HepG2 (cell line): ENCODE measurements around the gene STK17A. TPM values are rescaled to one million over a fixed set of nuclear protein-coding genes. Genes with fewer than 3 reads are reported as not detected.

Experiments
- ARID5B ChIP-seq: IDR thresholded peaks from 2 replicates; pipeline ENCODE4 v1.4.0; 2020; ENCODE audit warnings: mild to moderate bottlenecking, missing genetic modification reagents
- CREB1 ChIP-seq, 2 experiments: fragments of 450-650 bp in 1 of 2; IDR thresholded peaks; 2 replicates each; pipeline ENCODE4 v1.6.1; 2016 to 2017; ENCODE audit warnings: control low read depth in 1 of 2, mild to moderate bottlenecking in 1 of 2, missing compliant biosample characterization in 1 of 2, missing genetic modification characterization in 1 of 2
- EED ChIP-seq: sonication (generic); formaldehyde crosslinking; IDR thresholded peaks from 2 replicates; pipeline ENCODE4 v1.5.0; 2020; ENCODE audit warnings: mild to moderate bottlenecking, missing genetic modification reagents
- FUBP1 ChIP-seq: sonication (generic); formaldehyde crosslinking; IDR thresholded peaks from 2 replicates; pipeline ENCODE4 v1.5.1; 2020; ENCODE audit warnings: missing genetic modification reagents, mild to moderate bottlenecking, borderline replicate concordance
- GTF3A ChIP-seq: sonication (generic); formaldehyde crosslinking; conservative IDR thresholded peaks from 2 replicates; pipeline ENCODE4 v1.4.0; 2020; ENCODE audit warnings: mild to moderate bottlenecking, missing genetic modification reagents
- HMG20A ChIP-seq: IDR thresholded peaks from 2 replicates; pipeline ENCODE4 v1.6.1; 2016; ENCODE audit warnings: borderline replicate concordance
- JUN ChIP-seq: sonication (generic); formaldehyde crosslinking; IDR thresholded peaks from 2 replicates; pipeline ENCODE4 v1.4.0; 2020; ENCODE audit warnings: mild to moderate bottlenecking, missing genetic modification reagents
- MYC ChIP-seq: sonication (generic); formaldehyde crosslinking; IDR thresholded peaks from 2 replicates; pipeline ENCODE4 v1.9.0; 2021; ENCODE audit warnings: missing genetic modification reagents, borderline replicate concordance
- NBN ChIP-seq: fragments of 450-650 bp; conservative IDR thresholded peaks from 2 replicates; pipeline ENCODE4 v1.6.1; 2017
- SKI ChIP-seq: fragments of 450-650 bp; IDR thresholded peaks from one replicate; pipeline ENCODE4 v1.6.1; 2018; ENCODE audit warnings: mild to moderate bottlenecking; ENCODE audit not compliant: partially characterized antibody
- SRSF9 ChIP-seq: fragments of 200-400 bp; formaldehyde crosslinking; IDR thresholded peaks from 2 replicates; pipeline ENCODE4 v1.6.1; 2018; ENCODE audit warnings: borderline replicate concordance, mild to moderate bottlenecking, low read depth, low read length; ENCODE audit not compliant: insufficient read depth, poor library complexity, severe bottlenecking
- ZBTB1 ChIP-seq: sonication (generic); formaldehyde crosslinking; IDR thresholded peaks from 2 replicates; pipeline ENCODE4 v1.4.0; 2020; ENCODE audit warnings: missing genetic modification reagents, borderline replicate concordance
- ZNF329 ChIP-seq: sonication (generic); formaldehyde crosslinking; IDR thresholded peaks from 2 replicates; pipeline ENCODE4 v1.9.0; 2021; ENCODE audit warnings: low read depth, mild to moderate bottlenecking, missing genetic modification reagents
- ZNF335 ChIP-seq: sonication (generic); formaldehyde crosslinking; IDR thresholded peaks from 2 replicates; pipeline ENCODE4 v1.4.0; 2020; ENCODE audit warnings: missing genetic modification reagents
- ZNF501 ChIP-seq: sonication (generic); formaldehyde crosslinking; IDR thresholded peaks from 2 replicates; pipeline ENCODE4 v1.5.1; 2020; ENCODE audit warnings: mild to moderate bottlenecking, moderate library complexity, missing genetic modification reagents
- ZNF563 ChIP-seq: sonication (generic); formaldehyde crosslinking; IDR thresholded peaks from 2 replicates; pipeline ENCODE4 v1.8.0; 2022; ENCODE audit warnings: mild to moderate bottlenecking, moderate library complexity, missing genetic modification reagents
- ZNF589 ChIP-seq: sonication (generic); formaldehyde crosslinking; conservative IDR thresholded peaks from 2 replicates; pipeline ENCODE4 v1.8.0; 2022; ENCODE audit warnings: mild to moderate bottlenecking, moderate library complexity, missing genetic modification reagents
- ZNF614 ChIP-seq: IDR thresholded peaks from 2 replicates; pipeline ENCODE4 v1.6.1; 2018; ENCODE audit warnings: missing biosample characterization, missing genetic modification reagents, inconsistent platforms, borderline replicate concordance
- ZNF772 ChIP-seq: sonication (generic); formaldehyde crosslinking; IDR thresholded peaks from 2 replicates; pipeline ENCODE4 v1.5.0; 2020; ENCODE audit warnings: mild to moderate bottlenecking, missing genetic modification reagents
- ZXDC ChIP-seq: sonication (generic); formaldehyde crosslinking; IDR thresholded peaks from 2 replicates; pipeline ENCODE4 v1.5.0; 2020; ENCODE audit warnings: mild to moderate bottlenecking, missing genetic modification reagents
- polyA plus RNA-seq, 8 experiments: library from polyadenylated mRNA; depleted of rRNA in 3 of 8; stranded (reverse) in 7 of 8; unstranded in 1 of 8; fragments of >200 nt; fragmentation: Illumina TruSeq in 4 of 8; extraction: Trizol in 4 of 8; gene quantifications; 2 replicates each; pipeline versions ENCODE4 v1.2.1 to v1.2.3, GENCODE V29; 2011 to 2016; ENCODE audit warnings: low read depth in 4 of 8, missing spikeins in 1 of 8, mixed read lengths in 1 of 8; ENCODE audit not compliant: insufficient read depth in 1 of 8
- total RNA-seq, 5 experiments: library from RNA; depleted of rRNA; stranded (reverse); fragments of >200 nt; fragmentation: Illumina TruSeq; extraction: Trizol; gene quantifications; 2 replicates each; pipeline ENCODE4 v1.2.3, GENCODE V29; 2016; ENCODE audit warnings: low read depth in 1 of 5

The STK17A gene
- total and polyA plus RNA-seq, 2 of the 13 experiments (the other 11 are each of a cell fraction or from before 2014, with no cell fraction given), result 18.6 to 24.3 TPM

GRCh38 chr7:43674559-43675436 is 91.9 kb downstream of the STK17A start (continued):
- TF ChIP-seq ARID5B, result peak; percentile 93
- no peak for TF ChIP-seq SKI
- TF ChIP-seq FUBP1 (CRISPR knock-in tag), result no peak
- TF ChIP-seq ZXDC (CRISPR knock-in tag), result no peak
- TF ChIP-seq ZNF329 (CRISPR knock-in tag), result no peak
- no peak for TF ChIP-seq ZNF589
- no peak for TF ChIP-seq CREB1 (IDR thresholded peaks at IDR 0.05)
- TF ChIP-seq CREB1 (CRISPR knock-in tag; IDR thresholded peaks at IDR 0.05), result 0 out of 2 replicates have a peak, but pooled peaks have one; percentile 36
- no peak for TF ChIP-seq ZNF614
- TF ChIP-seq NBN, result no peak
- TF ChIP-seq MYC (CRISPR knock-in tag), result no peak
- peak; percentile 84 for TF ChIP-seq JUN
- no peak for TF ChIP-seq ZNF563 (CRISPR knock-in tag)
- no peak for TF ChIP-seq EED (CRISPR knock-in tag)
- TF ChIP-seq ZBTB1 (CRISPR knock-in tag), result no peak
- no peak for TF ChIP-seq SRSF9
- no peak for TF ChIP-seq ZNF772
- TF ChIP-seq ZNF335 (CRISPR knock-in tag), result no peak
- TF ChIP-seq GTF3A, result no peak
- peak; percentile 83; the same call in 1 of the 2 replicates for TF ChIP-seq HMG20A (CRISPR knock-in tag)
- no peak for TF ChIP-seq ZNF501
